ENCODE measurements around the gene RNF146. TPM values are rescaled to one million over a fixed set of nuclear protein-coding genes. Genes with fewer than 3 reads are reported as not detected.
A peak's percentile ranks its signal among the peaks of the same experiment; 100 is the strongest.

Gene RNF146
- total RNA-seq, 1 experiment from 2014 or later, result 43.1 TPM

DNA sequence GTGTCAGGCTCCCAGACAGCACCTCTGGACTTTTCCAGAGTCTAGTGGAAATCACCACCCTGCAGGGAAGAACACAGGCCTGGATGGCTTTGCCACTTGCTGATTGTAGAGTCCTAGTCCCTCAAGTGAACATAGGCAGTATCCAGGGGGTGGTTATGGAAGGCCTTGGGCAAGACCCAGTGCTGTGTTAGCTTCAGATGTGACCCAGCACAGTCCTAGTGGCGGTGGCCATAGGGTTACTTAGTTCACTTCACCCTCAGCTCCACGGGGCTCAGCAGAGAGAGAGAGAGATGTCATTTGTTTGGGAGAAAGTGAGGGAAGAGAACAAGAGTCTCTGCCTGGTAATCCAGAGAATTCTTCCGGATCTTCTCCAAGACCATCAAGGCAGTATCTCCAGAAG, 37.3 kb downstream of the RNF146 start:
- no peak overlapping the region for H3K4me3 ChIP-seq (ENCODE audit: low read depth in 2 of 2, low read length in 2 of 2)
- ATAC-seq (peak; percentile 59), DNase-seq (ENCODE audit: low read depth, low spot score) (no peak)
- ChIA-PET CTCF (interaction anchor here (1.6 kb wide), 1 partner anchor 235 kb away, joined by 14 read pairs; no protein-coding TSS in a partner anchor), POLR2A (no interaction called here)
- intact Hi-C loops (cut with micrococcal nuclease; ENCODE audit: unreplicated experiment) (loop anchor here (2.0 kb wide), 3 partner anchors 117 to 237 kb away; no protein-coding TSS in a partner anchor), in situ Hi-C loops (cut with HindIII; ENCODE audit: low pct_unique_long_range_greater_than_20kb, low sequenced_read_pairs) (no loop called here)
- no peaks in the 10 kb centered on the region; the same call in 1 of the 2 replicates for H3K36me3 ChIP-seq (ENCODE audit: control insufficient read depth, insufficient read depth, low read length)
- no peaks in the 10 kb centered on the region for H3K27me3 ChIP-seq (ENCODE audit: control insufficient read depth, insufficient read depth, low read length)
- no TSS peak for BruUV-seq (replicated peaks)
- no peaks in the 10 kb centered on the region; the same call in 1 of the 2 replicates for H3K9me3 ChIP-seq (ENCODE audit: control insufficient read depth, insufficient read depth, low read depth, low read length)
- H3K27ac ChIP-seq (ENCODE audit: low read length), result no peak overlapping the region
- TF ChIP-seq, protein P1, sequence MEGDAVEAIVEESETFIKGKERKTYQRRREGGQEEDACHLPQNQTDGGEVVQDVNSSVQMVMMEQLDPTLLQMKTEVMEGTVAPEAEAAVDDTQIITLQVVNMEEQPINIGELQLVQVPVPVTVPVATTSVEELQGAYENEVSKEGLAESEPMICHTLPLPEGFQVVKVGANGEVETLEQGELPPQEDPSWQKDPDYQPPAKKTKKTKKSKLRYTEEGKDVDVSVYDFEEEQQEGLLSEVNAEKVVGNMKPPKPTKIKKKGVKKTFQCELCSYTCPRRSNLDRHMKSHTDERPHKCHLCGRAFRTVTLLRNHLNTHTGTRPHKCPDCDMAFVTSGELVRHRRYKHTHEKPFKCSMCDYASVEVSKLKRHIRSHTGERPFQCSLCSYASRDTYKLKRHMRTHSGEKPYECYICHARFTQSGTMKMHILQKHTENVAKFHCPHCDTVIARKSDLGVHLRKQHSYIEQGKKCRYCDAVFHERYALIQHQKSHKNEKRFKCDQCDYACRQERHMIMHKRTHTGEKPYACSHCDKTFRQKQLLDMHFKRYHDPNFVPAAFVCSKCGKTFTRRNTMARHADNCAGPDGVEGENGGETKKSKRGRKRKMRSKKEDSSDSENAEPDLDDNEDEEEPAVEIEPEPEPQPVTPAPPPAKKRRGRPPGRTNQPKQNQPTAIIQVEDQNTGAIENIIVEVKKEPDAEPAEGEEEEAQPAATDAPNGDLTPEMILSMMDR (IDR thresholded peaks at IDR 0.05), result no peak
- TF ChIP-seq, protein P2, sequence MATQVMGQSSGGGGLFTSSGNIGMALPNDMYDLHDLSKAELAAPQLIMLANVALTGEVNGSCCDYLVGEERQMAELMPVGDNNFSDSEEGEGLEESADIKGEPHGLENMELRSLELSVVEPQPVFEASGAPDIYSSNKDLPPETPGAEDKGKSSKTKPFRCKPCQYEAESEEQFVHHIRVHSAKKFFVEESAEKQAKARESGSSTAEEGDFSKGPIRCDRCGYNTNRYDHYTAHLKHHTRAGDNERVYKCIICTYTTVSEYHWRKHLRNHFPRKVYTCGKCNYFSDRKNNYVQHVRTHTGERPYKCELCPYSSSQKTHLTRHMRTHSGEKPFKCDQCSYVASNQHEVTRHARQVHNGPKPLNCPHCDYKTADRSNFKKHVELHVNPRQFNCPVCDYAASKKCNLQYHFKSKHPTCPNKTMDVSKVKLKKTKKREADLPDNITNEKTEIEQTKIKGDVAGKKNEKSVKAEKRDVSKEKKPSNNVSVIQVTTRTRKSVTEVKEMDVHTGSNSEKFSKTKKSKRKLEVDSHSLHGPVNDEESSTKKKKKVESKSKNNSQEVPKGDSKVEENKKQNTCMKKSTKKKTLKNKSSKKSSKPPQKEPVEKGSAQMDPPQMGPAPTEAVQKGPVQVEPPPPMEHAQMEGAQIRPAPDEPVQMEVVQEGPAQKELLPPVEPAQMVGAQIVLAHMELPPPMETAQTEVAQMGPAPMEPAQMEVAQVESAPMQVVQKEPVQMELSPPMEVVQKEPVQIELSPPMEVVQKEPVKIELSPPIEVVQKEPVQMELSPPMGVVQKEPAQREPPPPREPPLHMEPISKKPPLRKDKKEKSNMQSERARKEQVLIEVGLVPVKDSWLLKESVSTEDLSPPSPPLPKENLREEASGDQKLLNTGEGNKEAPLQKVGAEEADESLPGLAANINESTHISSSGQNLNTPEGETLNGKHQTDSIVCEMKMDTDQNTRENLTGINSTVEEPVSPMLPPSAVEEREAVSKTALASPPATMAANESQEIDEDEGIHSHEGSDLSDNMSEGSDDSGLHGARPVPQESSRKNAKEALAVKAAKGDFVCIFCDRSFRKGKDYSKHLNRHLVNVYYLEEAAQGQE (IDR thresholded peaks at IDR 0.05; ENCODE audit: insufficient read depth in 1 of 2, low read depth in 2 of 2, low read length in 1 of 2), result no peak
- TF ChIP-seq POLR2AphosphoS5 (IDR thresholded peaks at IDR 0.05; ENCODE audit: low read depth, low read length), result no peak
- TF ChIP-seq TCF7L2 (IDR thresholded peaks at IDR 0.05; ENCODE audit: low read depth, low read length), result no peak
- no peak for TF ChIP-seq SIN3A (IDR thresholded peaks at IDR 0.05; ENCODE audit: borderline replicate concordance, insufficient read depth, low read depth, low read length)
- no peaks in the 10 kb centered on the region; the same call in 1 of the 2 replicates for H3K4me1 ChIP-seq (ENCODE audit: control insufficient read depth, insufficient read depth, low read length)

DNA sequence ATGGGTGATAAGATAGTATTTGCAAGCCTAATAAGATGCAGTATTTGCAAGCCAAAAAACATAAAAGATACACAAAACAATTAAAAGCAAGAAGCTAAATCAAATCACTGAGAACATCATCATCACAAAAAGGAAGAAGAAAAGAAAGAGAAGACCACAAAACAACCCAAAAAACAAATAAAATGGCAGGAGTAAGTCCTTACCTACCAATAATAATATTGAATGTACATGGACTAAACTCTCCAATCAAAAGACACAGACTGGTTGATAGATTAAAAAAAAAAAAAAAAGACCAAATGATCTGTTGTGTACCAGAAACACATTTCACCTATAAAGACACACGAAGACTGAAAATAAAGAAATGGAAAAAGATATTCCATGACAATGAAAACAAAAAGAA, 39.1 kb downstream of the RNF146 start:
- TF ChIP-seq, protein P1 (IDR thresholded peaks at IDR 0.05), result no peak
- no peak for TF ChIP-seq POLR2AphosphoS5 (IDR thresholded peaks at IDR 0.05; ENCODE audit: low read depth, low read length)
- TF ChIP-seq SIN3A (IDR thresholded peaks at IDR 0.05; ENCODE audit: borderline replicate concordance, insufficient read depth, low read depth, low read length), result no peak
- TF ChIP-seq, protein P2 (IDR thresholded peaks at IDR 0.05; ENCODE audit: insufficient read depth in 1 of 2, low read depth in 2 of 2, low read length in 1 of 2), result no peak
- TF ChIP-seq TCF7L2 (IDR thresholded peaks at IDR 0.05; ENCODE audit: low read depth, low read length), result no peak
- intact Hi-C loops (cut with micrococcal nuclease; ENCODE audit: unreplicated experiment) (loop anchor here (2.0 kb wide), 1 partner anchor 115 kb away; no protein-coding TSS in a partner anchor), in situ Hi-C loops (cut with HindIII; ENCODE audit: low pct_unique_long_range_greater_than_20kb, low sequenced_read_pairs) (no loop called here)
- H3K4me1 ChIP-seq (ENCODE audit: control insufficient read depth, insufficient read depth, low read length), result no peaks in the 10 kb centered on the region
- H3K27ac ChIP-seq (ENCODE audit: low read length), result no peak overlapping the region
- no peaks in the 10 kb centered on the region; the same call in 1 of the 2 replicates for H3K9me3 ChIP-seq (ENCODE audit: control insufficient read depth, insufficient read depth, low read depth, low read length)
- no peaks in the 10 kb centered on the region for H3K36me3 ChIP-seq (ENCODE audit: control insufficient read depth, insufficient read depth, low read length)
- H3K4me3 ChIP-seq (ENCODE audit: low read depth in 2 of 2, low read length in 2 of 2), result no peak overlapping the region
- ATAC-seq (no peak), DNase-seq (ENCODE audit: low read depth, low spot score) (no peak)
- CTCF ChIA-PET, result no interaction called here
- POLR2A ChIA-PET, result no interaction called here
- H3K27me3 ChIP-seq (ENCODE audit: control insufficient read depth, insufficient read depth, low read length), result no peaks in the 10 kb centered on the region
- BruUV-seq (replicated peaks), result no TSS peak
